GM19035 (cell line): ENCODE results near the gene PNPO.

Experiments
- ATAC-seq: cut with Tn5 transposase; IDR thresholded peaks from one replicate; pipeline ENCODE4 v1.9.1; 2021; ENCODE audit not compliant: unreplicated experiment

PNPO gene

DNA sequence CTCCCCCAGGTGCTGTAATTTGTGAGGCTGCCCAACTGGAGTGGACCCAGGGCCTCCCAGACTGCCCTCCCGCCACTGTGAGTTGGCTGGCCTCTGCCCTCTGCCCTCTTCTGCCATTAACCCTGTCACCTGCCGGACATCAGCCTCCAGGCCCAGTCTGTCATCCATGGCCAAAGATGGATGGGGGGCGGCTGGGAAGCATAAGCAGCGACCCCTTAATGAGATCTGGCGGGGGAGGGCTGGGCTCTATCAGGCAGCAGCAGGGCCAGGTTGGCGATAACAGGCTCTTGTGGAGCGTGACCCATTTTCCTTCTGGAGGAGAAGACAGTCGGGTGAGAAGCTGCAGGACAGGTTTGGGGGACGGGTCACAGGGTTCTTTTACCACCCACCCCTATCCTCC, 54.8 kb downstream of the PNPO start:
- no peak for ATAC-seq

DNA sequence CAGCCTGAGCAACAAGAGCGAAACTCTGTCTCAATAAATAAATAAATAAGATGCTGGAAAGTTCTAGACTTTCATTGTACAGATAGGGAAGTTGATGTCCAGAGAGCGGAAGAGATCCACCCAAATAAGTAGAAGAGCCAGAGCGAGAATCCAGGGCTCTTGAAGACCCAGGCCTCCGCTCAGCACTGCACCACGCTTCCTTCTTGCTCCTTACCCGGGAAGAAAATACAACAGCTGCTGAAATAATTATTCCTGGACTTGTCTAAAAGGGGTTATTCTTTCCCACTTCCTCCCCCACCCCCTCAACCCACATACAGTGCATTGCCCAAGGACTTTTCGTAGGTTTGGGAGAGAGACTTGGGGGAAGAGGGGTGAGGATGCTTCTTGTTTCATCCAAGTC, 56.2 kb downstream of the PNPO start:
- no peak for ATAC-seq

DNA sequence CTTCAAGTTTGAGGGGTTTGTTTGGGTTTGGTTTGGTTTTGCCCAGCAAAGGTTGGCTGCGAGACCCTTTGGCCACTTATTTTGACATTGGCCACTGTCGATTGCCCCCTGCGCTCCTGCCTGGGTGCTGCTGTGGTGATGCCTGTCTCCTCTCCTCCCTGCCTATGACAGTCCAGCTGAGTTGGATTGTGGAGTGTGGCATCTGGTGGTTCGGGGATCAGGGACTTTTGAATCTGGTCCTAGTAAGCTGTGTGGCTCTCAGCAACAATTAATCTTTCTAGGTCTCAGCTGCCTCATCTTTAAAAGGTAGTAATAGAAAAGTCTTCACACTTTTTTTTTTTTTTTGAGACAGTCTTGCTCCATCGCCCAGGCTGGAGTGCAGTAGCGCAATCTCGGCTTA, 56.7 kb downstream of the PNPO start:
- no peak for ATAC-seq
